NCI-H82 treated with DMSO at 0.1 percent for 48 hours (cell line): ENCODE results near the gene JADE1.

ENCODE experiments used
- DNase-seq: peaks from one replicate; lab custom pipeline; 2025; ENCODE audit not compliant: unreplicated experiment; lab: John Stamatoyannopoulos, UW

JADE1 gene

GRCh38 chr4:128809477-128810330 lies at the start of gene JADE1:
JADE1 (plus strand) TSS chr4:128809700; CDS start chr4:128831759, 22,059 bp downstream.
- peak; percentile 67 for DNase-seq

- no peak for DNase-seq
Measured at GRCh38 chr4:128766781-128767180, 42.7 kb upstream of the JADE1 start.

- no peak for DNase-seq
Measured at GRCh38 chr4:128768373-128768996, 41.0 kb upstream of the JADE1 start.

- no peak for DNase-seq
Measured at GRCh38 chr4:128769011-128769410, 40.5 kb upstream of the JADE1 start.

GRCh38 chr4:128770807-128771206 lies 38.7 kb upstream of the JADE1 start:
- DNase-seq = no peak

GRCh38 chr4:128775477-128775876 lies 34.0 kb upstream of the JADE1 start:
- DNase-seq = no peak

GRCh38 chr4:128775916-128776315 lies 33.6 kb upstream of the JADE1 start:
- peak; percentile 25 for DNase-seq

GRCh38 chr4:128776794-128777216 lies 32.7 kb upstream of the JADE1 start:
- peak; percentile 12 for DNase-seq

GRCh38 chr4:128780688-128781087 lies 28.8 kb upstream of the JADE1 start:
- DNase-seq = no peak

GRCh38 chr4:128782076-128782715 lies 27.3 kb upstream of the JADE1 start:
- DNase-seq = no peak

- no peak for DNase-seq
Measured at GRCh38 chr4:128782875-128783614, 26.5 kb upstream of the JADE1 start.

GRCh38 chr4:128787509-128788311 lies 21.8 kb upstream of the JADE1 start:
- no peak for DNase-seq

- no peak for DNase-seq
Measured at GRCh38 chr4:128793859-128794672, 15.4 kb upstream of the JADE1 start.

- no peak for DNase-seq
Measured at GRCh38 chr4:128796934-128797333, 12.6 kb upstream of the JADE1 start.

- no peak for DNase-seq
Measured at GRCh38 chr4:128800284-128800683, 9.2 kb upstream of the JADE1 start.

GRCh38 chr4:128800701-128801284 lies 8.7 kb upstream of the JADE1 start:
- no peak for DNase-seq

- no peak for DNase-seq
Measured at GRCh38 chr4:128802680-128803628, 6.5 kb upstream of the JADE1 start.

- no peak for DNase-seq
Measured at GRCh38 chr4:128803783-128804182, 5.7 kb upstream of the JADE1 start.
